ENCODE data around the gene NFIA.
"Not testable (repeated sequence)": the region's sequence is repeated elsewhere in the genome, so short reads cannot be mapped to it uniquely, and the experiment has no call there.

The NFIA gene

DNA sequence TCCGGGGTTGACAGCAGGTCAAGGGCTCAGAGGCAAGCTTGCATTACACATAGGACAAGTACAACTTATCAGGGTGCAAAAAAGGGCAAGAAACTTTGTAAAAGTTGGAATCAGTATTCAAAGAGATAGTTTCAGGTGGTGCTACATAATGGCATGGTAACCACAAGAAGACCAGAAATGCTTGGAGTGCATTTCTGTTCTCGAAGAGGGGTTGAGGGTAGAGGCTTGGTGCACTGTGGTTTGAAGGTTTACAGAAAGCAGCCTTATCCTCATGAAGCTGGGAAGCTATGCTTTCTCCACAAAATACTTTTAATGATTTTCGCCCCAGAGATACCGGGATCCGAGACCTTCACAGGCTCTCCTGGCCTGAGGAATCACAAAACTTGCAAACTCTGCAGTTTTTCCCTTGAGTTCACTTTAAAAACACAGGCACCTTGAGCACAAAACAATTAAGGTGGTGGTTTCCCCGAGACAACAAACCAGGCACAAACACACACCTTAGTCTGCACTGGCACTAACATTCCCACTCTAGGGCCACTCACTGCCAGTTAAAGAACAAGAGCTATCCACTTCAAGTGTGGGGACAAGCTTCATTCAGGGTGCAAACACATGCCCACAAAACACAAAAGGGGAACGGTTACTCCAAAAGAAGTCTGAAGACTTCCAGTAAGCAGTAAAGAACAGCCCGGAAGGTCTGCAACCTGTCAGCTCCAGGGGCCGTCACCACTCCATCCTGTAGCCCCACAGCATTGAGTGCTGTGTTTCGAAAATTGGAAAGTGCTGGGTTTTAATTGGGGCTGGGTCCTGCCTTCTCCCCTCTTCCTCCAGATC lies 29.8 kb upstream of the NFIA start:
- H3K36me3 ChIP-seq (ENCODE audit: insufficient read depth, low read length): no peaks in the 10 kb centered on the region
- H3K27me3 ChIP-seq (ENCODE audit: control insufficient read depth, insufficient read depth, low read length): peaks cover 36% of the 10 kb centered on the region
- H3K4me1 ChIP-seq (ENCODE audit: control insufficient read depth, insufficient read depth, low read length): peaks cover 13% of the 10 kb centered on the region
- no peak overlapping the region for H3K9ac ChIP-seq (ENCODE audit: low read depth, low read length)
- peak overlapping the region; percentile 15 for H3K4me3 ChIP-seq (ENCODE audit: low read length)
- no peaks in the 10 kb centered on the region for H3K9me3 ChIP-seq (replicated peaks; ENCODE audit: low read length)
- peak overlapping the region; percentile 95 for H3K4me2 ChIP-seq (ENCODE audit: low read length)

- H3K9me3 ChIP-seq (replicated peaks; ENCODE audit: low read length): no peaks in the 10 kb centered on the region
- H3K4me3 ChIP-seq (ENCODE audit: low read length): peak overlapping the region; percentile 69
- peaks cover 13% of the 10 kb centered on the region for H3K4me1 ChIP-seq (ENCODE audit: control insufficient read depth, insufficient read depth, low read length)
- H3K36me3 ChIP-seq (ENCODE audit: insufficient read depth, low read length): no peaks in the 10 kb centered on the region
- peak overlapping the region; percentile 88 for H3K4me2 ChIP-seq (ENCODE audit: low read length)
- H3K27me3 ChIP-seq (ENCODE audit: control insufficient read depth, insufficient read depth, low read length): peaks cover 36% of the 10 kb centered on the region
- no peak overlapping the region for H3K9ac ChIP-seq (ENCODE audit: low read depth, low read length)
Observed at GRCh38 chr1:61053226-61053711, 29.1 kb upstream of the NFIA start.

DNA sequence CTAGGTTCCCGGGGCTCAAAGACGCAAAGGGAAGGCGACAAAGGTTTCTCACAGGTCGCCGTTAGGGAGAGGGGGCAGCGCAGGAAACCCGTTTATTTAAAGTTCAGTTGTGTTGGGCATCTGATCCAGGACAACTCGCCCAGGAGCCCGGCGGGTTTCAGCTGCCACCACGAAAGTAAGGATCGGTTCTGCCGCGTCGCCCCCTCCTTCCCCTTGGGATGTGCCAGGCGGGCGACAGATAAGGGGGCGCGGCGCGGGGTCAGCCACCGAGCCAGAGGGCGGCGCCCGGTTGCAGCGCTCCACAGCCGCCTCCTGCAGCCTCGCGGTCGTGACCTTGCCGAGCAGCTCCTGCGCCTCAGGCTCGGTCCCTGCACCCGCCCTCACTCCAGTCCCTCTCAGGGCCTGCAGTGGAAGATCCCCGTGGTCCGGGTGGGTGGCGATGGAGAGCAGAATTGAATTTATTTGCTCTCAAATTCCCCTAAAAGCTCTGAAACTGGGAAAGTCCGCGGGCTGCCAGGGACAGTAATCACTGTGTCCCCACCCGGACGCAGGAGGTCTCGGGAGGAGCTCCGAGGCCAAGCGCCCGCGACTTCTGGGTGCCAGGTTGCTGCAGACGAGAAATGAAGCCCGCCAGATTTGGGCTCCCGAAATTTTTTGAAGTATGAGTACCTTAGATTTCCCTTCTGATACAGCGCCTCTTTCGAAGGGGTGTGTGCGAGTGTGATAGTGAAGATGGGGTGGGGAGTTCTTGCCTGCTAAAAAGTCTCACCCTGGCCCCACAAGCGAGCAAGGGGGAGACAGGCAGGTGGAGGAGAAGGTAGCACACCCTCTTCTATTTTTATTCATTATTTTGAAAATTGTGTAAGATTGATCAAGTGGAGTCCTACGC lies 28.4 kb upstream of the NFIA start:
- Histone ChIP-seq H3K36me3 (ENCODE audit: insufficient read depth, low read length) (no peaks in the 10 kb centered on the region), H3K4me2 (ENCODE audit: low read length) (peak overlapping the region; percentile 88), H3K4me3 (ENCODE audit: low read length) (peak overlapping the region; percentile 69), H3K27me3 (ENCODE audit: control insufficient read depth, insufficient read depth, low read length) (peaks cover 36% of the 10 kb centered on the region), H3K9me3 (replicated peaks; ENCODE audit: low read length) (no peaks in the 10 kb centered on the region), H3K4me1 (ENCODE audit: control insufficient read depth, insufficient read depth, low read length) (peaks cover 13% of the 10 kb centered on the region), H3K9ac (ENCODE audit: low read depth, low read length) (no peak overlapping the region)

DNA sequence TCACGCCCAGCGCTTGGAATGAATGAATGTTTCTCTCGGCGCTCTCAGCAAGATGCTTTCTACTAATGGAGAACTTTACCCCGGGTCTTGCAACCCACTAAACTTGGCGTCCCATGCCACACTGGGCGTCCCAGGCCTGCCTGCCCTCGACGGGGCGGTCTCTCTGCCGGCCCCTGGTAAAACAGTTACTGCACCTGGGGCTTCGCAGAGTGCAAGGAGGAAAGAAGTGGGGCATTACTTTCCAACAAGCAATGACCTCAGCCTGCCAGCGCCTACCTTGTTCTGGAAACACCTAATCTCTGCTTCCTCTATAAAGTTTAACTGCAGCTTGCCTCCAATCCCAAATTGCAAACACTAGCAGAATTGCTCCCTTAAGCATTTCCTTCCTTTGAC lies 27.8 kb upstream of the NFIA start:
- Histone ChIP-seq H3K9ac (ENCODE audit: low read depth, low read length) (no peak overlapping the region), H3K4me1 (ENCODE audit: control insufficient read depth, insufficient read depth, low read length) (peaks cover 12% of the 10 kb centered on the region), H3K27me3 (ENCODE audit: control insufficient read depth, insufficient read depth, low read length) (peaks cover 36% of the 10 kb centered on the region), H3K36me3 (ENCODE audit: insufficient read depth, low read length) (no peaks in the 10 kb centered on the region), H3K9me3 (replicated peaks; ENCODE audit: low read length) (no peaks in the 10 kb centered on the region), H3K4me3 (ENCODE audit: low read length) (no peak overlapping the region), H3K4me2 (ENCODE audit: low read length) (peak overlapping the region; percentile 88)

DNA sequence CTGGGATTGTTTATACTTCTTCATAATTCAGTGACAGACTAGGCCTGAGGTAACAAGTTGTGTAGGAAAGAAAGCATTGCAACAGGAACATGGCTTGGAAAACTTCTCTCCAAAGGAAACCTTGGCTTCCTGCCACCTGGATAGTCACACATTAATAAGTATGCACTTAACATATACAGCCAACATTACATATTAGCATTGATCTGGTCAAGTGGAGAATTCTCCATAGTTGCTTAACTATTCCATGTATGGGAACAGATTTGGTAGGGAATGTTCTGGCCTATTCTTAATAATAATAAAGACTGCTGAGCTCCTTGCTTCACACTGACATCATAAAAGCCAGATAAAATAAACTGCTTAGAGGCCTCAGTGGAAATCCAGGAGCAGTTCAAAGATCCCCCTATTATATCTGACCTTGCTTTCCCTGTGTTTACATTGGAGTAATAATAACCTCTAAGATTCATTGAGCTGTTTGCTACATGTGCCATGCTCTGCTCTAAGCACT lies 27.2 kb upstream of the NFIA start:
- H3K4me2 ChIP-seq (ENCODE audit: low read length): no peak overlapping the region
- H3K27me3 ChIP-seq (ENCODE audit: control insufficient read depth, insufficient read depth, low read length): peaks cover 36% of the 10 kb centered on the region
- H3K4me1 ChIP-seq (ENCODE audit: control insufficient read depth, insufficient read depth, low read length): peaks cover 10% of the 10 kb centered on the region

DNA sequence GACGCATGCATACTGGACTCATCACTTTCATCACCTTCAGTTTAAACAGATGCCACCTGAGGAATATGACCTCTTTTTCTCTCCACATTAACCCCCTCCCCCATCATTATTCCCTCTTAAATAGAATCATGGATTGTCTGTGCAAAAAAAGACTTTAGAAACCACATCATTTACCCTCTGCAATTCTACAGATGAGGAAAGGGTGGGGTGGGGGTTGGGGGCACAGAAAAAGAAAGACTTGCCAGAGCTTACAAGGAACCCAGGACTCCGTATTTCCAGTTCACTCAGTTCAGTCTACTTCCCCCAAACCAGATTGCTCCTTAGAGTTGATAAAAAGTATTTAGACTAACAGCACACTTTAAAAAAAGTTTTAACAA lies 26.2 kb upstream of the NFIA start:
- H3K9ac ChIP-seq (ENCODE audit: low read depth, low read length): no peak overlapping the region
- no peak overlapping the region for H3K4me2 ChIP-seq (ENCODE audit: low read length)
- H3K27me3 ChIP-seq (ENCODE audit: control insufficient read depth, insufficient read depth, low read length): peaks cover 33% of the 10 kb centered on the region
- peaks cover 7% of the 10 kb centered on the region for H3K4me1 ChIP-seq (ENCODE audit: control insufficient read depth, insufficient read depth, low read length)
- no peaks in the 10 kb centered on the region for H3K9me3 ChIP-seq (replicated peaks; ENCODE audit: low read length)
- H3K36me3 ChIP-seq (ENCODE audit: insufficient read depth, low read length): no peaks in the 10 kb centered on the region
- H3K4me3 ChIP-seq (ENCODE audit: low read length): no peak overlapping the region

More for the DNA sequence above, 27.2 kb upstream of the NFIA start:
- Histone ChIP-seq H3K36me3 (ENCODE audit: insufficient read depth, low read length) (no peaks in the 10 kb centered on the region), H3K4me3 (ENCODE audit: low read length) (no peak overlapping the region), H3K9me3 (replicated peaks; ENCODE audit: low read length) (no peaks in the 10 kb centered on the region), H3K9ac (ENCODE audit: low read depth, low read length) (no peak overlapping the region)

GRCh38 chr1:61056573-61057439 lies 25.6 kb upstream of the NFIA start:
- H3K4me2 ChIP-seq (ENCODE audit: low read length): peak overlapping the region; percentile 92
- peaks cover 28% of the 10 kb centered on the region for H3K27me3 ChIP-seq (ENCODE audit: control insufficient read depth, insufficient read depth, low read length)
- peaks cover 5% of the 10 kb centered on the region for H3K4me1 ChIP-seq (ENCODE audit: control insufficient read depth, insufficient read depth, low read length)
- peak overlapping the region; percentile 91 for H3K4me3 ChIP-seq (ENCODE audit: low read length)
- H3K36me3 ChIP-seq (ENCODE audit: insufficient read depth, low read length): no peaks in the 10 kb centered on the region
- H3K9me3 ChIP-seq (replicated peaks; ENCODE audit: low read length): no peaks in the 10 kb centered on the region
- peak overlapping the region; percentile 82 for H3K9ac ChIP-seq (ENCODE audit: low read depth, low read length)

- no peaks in the 10 kb centered on the region for H3K9me3 ChIP-seq (replicated peaks; ENCODE audit: low read length)
- no peaks in the 10 kb centered on the region for H3K36me3 ChIP-seq (ENCODE audit: insufficient read depth, low read length)
- H3K9ac ChIP-seq (ENCODE audit: low read depth, low read length): no peak overlapping the region
- no peak overlapping the region for H3K4me3 ChIP-seq (ENCODE audit: low read length)
- H3K27me3 ChIP-seq (ENCODE audit: control insufficient read depth, insufficient read depth, low read length): peaks cover 10% of the 10 kb centered on the region
- no peak overlapping the region for H3K4me2 ChIP-seq (ENCODE audit: low read length)
- H3K4me1 ChIP-seq (ENCODE audit: control insufficient read depth, insufficient read depth, low read length): peaks cover 5% of the 10 kb centered on the region
Observed at GRCh38 chr1:61058483-61059245, 23.7 kb upstream of the NFIA start.

DNA sequence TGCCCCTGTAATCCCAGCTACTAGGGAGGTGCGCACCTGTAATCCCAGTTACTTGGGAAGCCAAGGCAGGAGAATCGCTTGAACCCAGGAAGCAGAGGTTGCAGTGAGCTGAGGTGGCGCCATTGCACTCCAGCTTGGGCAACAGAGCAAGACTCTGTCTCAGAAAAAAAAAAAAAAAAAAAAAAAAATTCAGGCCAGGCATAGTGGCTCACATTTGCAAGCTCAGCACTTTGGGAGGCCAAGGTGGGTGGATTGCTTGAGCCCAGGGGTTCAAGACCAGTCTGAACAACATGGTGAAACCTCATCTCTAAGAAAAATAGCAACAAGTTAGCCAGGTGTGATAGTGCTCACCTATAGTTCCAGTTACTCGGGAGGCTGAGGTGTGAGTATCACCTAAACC lies 20.8 kb upstream of the NFIA start:
- H3K9me3 ChIP-seq (replicated peaks; ENCODE audit: low read length); H3K27me3 ChIP-seq (ENCODE audit: control insufficient read depth, insufficient read depth, low read length); H3K4me1 ChIP-seq (ENCODE audit: control insufficient read depth, insufficient read depth, low read length): not testable (repeated sequence)

GRCh38 chr1:61064673-61065072 lies 17.7 kb upstream of the NFIA start:
- H3K9me3 ChIP-seq (replicated peaks; ENCODE audit: low read length): no peaks in the 10 kb centered on the region
- no peaks in the 10 kb centered on the region for H3K36me3 ChIP-seq (ENCODE audit: insufficient read depth, low read length)
- no peaks in the 10 kb centered on the region for H3K27me3 ChIP-seq (ENCODE audit: control insufficient read depth, insufficient read depth, low read length)
- H3K4me1 ChIP-seq (ENCODE audit: control insufficient read depth, insufficient read depth, low read length): no peaks in the 10 kb centered on the region
- H3K9ac ChIP-seq (ENCODE audit: low read depth, low read length): no peak overlapping the region
- H3K4me3 ChIP-seq (ENCODE audit: low read length): no peak overlapping the region
- no peak overlapping the region for H3K4me2 ChIP-seq (ENCODE audit: low read length)

More for the DNA sequence above, 20.8 kb upstream of the NFIA start:
- not testable (repeated sequence) for H3K4me2 ChIP-seq (ENCODE audit: low read length); H3K36me3 ChIP-seq (ENCODE audit: insufficient read depth, low read length); H3K4me3 ChIP-seq (ENCODE audit: low read length); H3K9ac ChIP-seq (ENCODE audit: low read depth, low read length)

All from skeletal muscle satellite cell (primary cell).